ENCODE measurements around the gene CLDN5. TPM values are rescaled to one million over a fixed set of nuclear protein-coding genes. Genes with fewer than 3 reads are reported as not detected.

CLDN5 gene
- total RNA-seq, 1 donor from 2014 or later, result 83.8 TPM

GRCh38 chr22:19479355-19480172 lies 44.6 kb downstream of the CLDN5 start, which contains the start of gene CDC45:
CDC45 (plus strand) TSS chr22:19479920; CDS start chr22:19479969, 49 bp downstream.
- peak; percentile 97 for DNase-seq

- peak; percentile 77 for DNase-seq
Observed at GRCh38 chr22:19478901-19479354, 45.3 kb downstream of the CLDN5 start, which contains the start of gene UFD1. UFD1 (minus strand) TSS chr22:19479193; CDS start chr22:19479085, 108 bp downstream.

- DNase-seq, result no peak
Observed at GRCh38 chr22:19478045-19478900, 45.9 kb downstream of the CLDN5 start.

- no peak for DNase-seq
Observed at GRCh38 chr22:19477321-19478044, 46.7 kb downstream of the CLDN5 start.

- DNase-seq, result no peak
Observed at GRCh38 chr22:19476023-19476422, 48.2 kb downstream of the CLDN5 start.

GRCh38 chr22:19473578-19473977 lies 50.6 kb downstream of the CLDN5 start:
- no peak for DNase-seq

Other genes with a start within 250 kb of the CLDN5 start
- gene CLTCL1, start 232.7 kb downstream of the CLDN5 start, total RNA-seq, result 11.1 TPM
- gene HIRA, start 92.7 kb downstream of the CLDN5 start, total RNA-seq, result 24.5 TPM
- 10.0 TPM for gene MRPL40, start 91.9 kb downstream of the CLDN5 start, total RNA-seq
- gene C22orf39, start 76.7 kb downstream of the CLDN5 start, total RNA-seq, result 31.8 TPM
- gene UFD1, start 45.2 kb downstream of the CLDN5 start, total RNA-seq, result 22.3 TPM
- gene CDC45, start 44.5 kb downstream of the CLDN5 start, total RNA-seq, result 1.4 TPM
- gene SEPTIN5, start 190.1 kb upstream of the CLDN5 start, total RNA-seq, result 167 TPM
- 21.8 TPM for gene GP1BB, start 199.1 kb upstream of the CLDN5 start, total RNA-seq
- gene TBX1, start 236.4 kb upstream of the CLDN5 start, total RNA-seq, result 0.62 TPM

Data from occipital lobe (tissue), 2 donors.